ENCODE measurements around the gene SMIM45.
A peak's percentile ranks its signal among the peaks of the same experiment; 100 is the strongest.

The SMIM45 gene

DNA sequence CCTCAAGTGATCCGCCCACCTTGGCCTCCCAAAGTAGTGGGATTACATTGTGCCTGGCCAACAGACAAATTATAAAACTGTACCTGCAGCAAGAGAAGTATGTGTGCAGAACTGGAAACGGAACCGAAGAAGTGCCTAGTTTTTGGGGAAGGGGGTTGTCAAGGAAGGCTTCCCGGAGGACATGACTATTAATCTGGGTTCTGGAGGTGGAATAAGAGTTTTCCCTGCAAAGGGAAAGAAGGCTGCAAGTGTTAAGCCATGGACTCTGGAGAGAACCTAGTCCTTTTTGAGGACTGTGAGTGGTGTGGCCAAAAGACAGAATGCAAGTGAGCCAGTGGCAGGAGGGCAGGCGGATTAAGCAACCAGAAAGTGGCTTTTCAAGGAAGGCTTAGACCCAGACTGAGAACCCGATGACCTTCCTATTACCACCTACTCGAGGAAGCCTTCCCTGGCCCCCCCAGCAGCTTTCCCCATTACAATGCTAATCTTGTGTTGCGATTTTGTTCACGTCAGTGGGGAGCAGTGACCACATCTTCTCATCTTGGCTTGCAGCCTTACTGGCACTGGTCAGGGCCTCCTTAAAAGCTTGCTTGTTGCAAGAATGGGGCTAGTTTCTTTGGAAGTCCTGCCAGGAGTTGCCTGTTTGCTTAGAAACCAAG lies 11.6 kb downstream of the SMIM45 start:
- Histone ChIP-seq H3K27me3 (no peaks in the 10 kb centered on the region), H3K27ac (no peak overlapping the region), H3K36me3 (no peaks in the 10 kb centered on the region), H3K4me3 (no peak overlapping the region), H3K9me3 (no peaks in the 10 kb centered on the region), H3K4me1 (no peaks in the 10 kb centered on the region)
- DNase-seq (no peak), ATAC-seq (no peak), FAIRE-seq (no peak)
- 72 to 76% methylated on average over 9 of the region's 9 CpGs for WGBS, 2 donors
- intact Hi-C loops (cut with DNase I): loop anchor here in 1 of 3 donors (10.0 kb wide), 1 partner anchor 471 kb away; the partner anchor contains the start of gene NFAM1
- TF ChIP-seq, protein P1, sequence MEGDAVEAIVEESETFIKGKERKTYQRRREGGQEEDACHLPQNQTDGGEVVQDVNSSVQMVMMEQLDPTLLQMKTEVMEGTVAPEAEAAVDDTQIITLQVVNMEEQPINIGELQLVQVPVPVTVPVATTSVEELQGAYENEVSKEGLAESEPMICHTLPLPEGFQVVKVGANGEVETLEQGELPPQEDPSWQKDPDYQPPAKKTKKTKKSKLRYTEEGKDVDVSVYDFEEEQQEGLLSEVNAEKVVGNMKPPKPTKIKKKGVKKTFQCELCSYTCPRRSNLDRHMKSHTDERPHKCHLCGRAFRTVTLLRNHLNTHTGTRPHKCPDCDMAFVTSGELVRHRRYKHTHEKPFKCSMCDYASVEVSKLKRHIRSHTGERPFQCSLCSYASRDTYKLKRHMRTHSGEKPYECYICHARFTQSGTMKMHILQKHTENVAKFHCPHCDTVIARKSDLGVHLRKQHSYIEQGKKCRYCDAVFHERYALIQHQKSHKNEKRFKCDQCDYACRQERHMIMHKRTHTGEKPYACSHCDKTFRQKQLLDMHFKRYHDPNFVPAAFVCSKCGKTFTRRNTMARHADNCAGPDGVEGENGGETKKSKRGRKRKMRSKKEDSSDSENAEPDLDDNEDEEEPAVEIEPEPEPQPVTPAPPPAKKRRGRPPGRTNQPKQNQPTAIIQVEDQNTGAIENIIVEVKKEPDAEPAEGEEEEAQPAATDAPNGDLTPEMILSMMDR (IDR thresholded peaks at IDR 0.05): no peak

DNA sequence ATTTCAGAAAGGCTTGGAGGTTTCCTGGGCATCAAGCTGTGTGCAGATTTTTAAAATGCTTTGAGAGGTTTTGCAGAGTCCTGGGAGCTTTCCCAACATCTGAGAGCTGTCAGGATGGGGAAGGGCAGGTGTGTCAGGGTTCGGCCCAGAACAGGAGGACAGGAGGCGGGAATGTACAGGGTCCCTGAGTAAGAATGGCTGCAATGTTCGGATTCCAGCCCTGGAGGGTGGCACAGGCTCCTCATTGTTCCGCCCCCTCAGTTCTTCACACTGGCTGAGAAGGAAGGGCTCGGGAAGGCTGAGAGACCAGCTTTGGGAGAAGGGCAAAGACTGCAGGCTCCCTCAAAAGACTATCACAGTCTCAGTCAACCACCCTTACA lies 12.2 kb downstream of the SMIM45 start:
- no peaks in the 10 kb centered on the region for H3K36me3 ChIP-seq
- intact Hi-C loops (cut with DNase I): loop anchor here in 1 of 3 donors (10.0 kb wide), 1 partner anchor 471 kb away; the partner anchor contains the start of gene NFAM1
- no peak for DNase-seq
- H3K4me1 ChIP-seq: no peaks in the 10 kb centered on the region
- TF ChIP-seq, protein P1 (IDR thresholded peaks at IDR 0.05): no peak
- no peak overlapping the region for H3K4me3 ChIP-seq
- FAIRE-seq: no peak
- no peak overlapping the region for H3K27ac ChIP-seq
- no peak for ATAC-seq
- no peaks in the 10 kb centered on the region for H3K27me3 ChIP-seq
- whole genome bisulfite sequencing, 2 donors: 79 to 93% methylated on average over 5 of the region's 5 CpGs
- H3K9me3 ChIP-seq: no peaks in the 10 kb centered on the region

DNA sequence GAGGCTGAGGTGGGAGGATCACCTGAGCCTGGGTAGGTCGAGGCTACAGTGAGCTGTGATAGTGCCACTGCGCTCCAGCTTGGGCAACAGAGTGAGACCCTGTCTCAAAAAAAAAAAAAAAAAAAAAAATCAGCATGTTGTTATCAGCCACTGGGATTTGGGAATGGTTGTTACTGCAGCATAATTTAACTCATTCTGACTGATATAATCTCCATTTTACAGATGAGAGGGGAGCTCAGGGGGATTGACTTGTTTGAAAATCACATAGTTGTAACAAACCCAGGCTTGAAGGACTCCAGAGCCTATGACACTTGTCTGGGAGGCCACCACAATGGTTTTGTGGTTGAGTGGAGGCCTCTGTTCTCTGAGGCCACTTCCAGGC lies 14.3 kb downstream of the SMIM45 start:
- intact Hi-C loops (cut with DNase I): loop anchor here in 1 of 3 donors (10.0 kb wide), 1 partner anchor 469 kb away; the partner anchor contains the start of gene NFAM1
- DNase-seq (no peak), ATAC-seq (no peak), FAIRE-seq (no peak)
- H3K27me3 ChIP-seq: no peaks in the 10 kb centered on the region
- H3K4me3 ChIP-seq: no peak overlapping the region
- TF ChIP-seq, protein P1 (IDR thresholded peaks at IDR 0.05): no peak
- WGBS, 2 donors: 96 to 99% methylated on average over 2 of the region's 2 CpGs
- H3K9me3 ChIP-seq: no peaks in the 10 kb centered on the region
- no peak overlapping the region for H3K27ac ChIP-seq
- H3K36me3 ChIP-seq: no peaks in the 10 kb centered on the region
- no peaks in the 10 kb centered on the region for H3K4me1 ChIP-seq

DNA sequence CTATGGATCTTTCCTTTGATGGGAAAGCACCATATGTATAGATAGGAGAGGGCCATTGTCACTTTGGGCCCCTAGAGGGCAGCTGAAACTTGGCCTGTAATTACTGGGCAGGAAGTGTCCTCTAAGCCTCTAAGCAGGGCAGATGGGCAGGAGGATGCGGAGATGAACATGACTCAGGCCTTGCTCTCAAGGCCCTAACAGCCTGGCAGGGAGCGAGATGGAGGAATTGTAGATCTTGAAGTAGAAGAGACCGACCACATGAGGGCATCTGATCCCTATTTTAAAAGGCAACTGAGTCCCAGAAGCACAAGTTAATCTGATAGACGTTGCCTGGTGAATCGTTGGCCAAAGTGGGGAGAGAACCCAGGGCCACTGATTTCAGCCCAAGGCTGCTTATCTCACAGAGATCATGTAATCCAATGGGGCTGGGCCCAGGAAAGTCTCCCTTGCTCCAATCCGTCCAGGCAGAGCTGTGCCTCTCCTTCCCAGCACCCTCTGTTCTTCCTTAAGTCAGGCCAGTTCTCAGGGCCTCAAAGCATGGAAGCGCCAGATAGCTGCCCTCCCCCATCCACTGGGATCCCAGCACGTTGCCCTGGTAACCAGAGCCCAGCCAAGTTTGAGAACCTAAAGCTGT lies 14.8 kb downstream of the SMIM45 start:
- H3K27me3 ChIP-seq: no peaks in the 10 kb centered on the region
- peak in 3 of 4 donors; percentile 70 to 84 (median 75) for ATAC-seq
- no peak overlapping the region for H3K4me3 ChIP-seq
- no peaks in the 10 kb centered on the region for H3K9me3 ChIP-seq
- TF ChIP-seq, protein P1 (IDR thresholded peaks at IDR 0.05): peak in 1 of 4 donors; percentile 15
- no peaks in the 10 kb centered on the region for H3K36me3 ChIP-seq
- FAIRE-seq: no peak
- no peaks in the 10 kb centered on the region for H3K4me1 ChIP-seq
- DNase-seq: no peak
- intact Hi-C loops (cut with DNase I): loop anchor here in 1 of 3 donors (10.0 kb wide), 1 partner anchor 468 kb away; the partner anchor contains the start of gene NFAM1
- 52 to 57% methylated on average over 8 of the region's 8 CpGs for WGBS, 2 donors
- H3K27ac ChIP-seq: no peak overlapping the region

DNA sequence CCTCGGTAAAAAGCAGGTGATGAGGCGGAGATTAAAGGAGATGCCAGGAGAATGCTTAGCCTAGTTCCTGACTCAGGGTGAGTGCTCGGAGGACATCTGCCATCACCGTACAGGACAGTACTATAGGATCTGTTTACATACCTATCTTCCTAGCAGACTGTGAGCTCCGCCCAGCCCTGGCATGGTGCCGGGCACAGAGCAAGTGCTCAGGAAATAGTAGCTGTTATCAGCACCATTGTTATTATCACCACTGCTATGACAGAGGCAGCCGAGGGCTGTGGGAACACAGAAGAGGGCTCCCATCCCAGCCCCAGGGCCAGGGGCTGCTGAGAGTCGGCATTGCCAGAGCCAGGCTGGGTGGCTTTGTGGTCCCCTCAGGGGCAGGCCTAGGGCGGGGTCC lies 16.7 kb downstream of the SMIM45 start:
- Histone ChIP-seq H3K36me3 (no peaks in the 10 kb centered on the region), H3K4me1 (no peaks in the 10 kb centered on the region), H3K4me3 (no peak overlapping the region), H3K9me3 (no peaks in the 10 kb centered on the region), H3K27ac (no peak overlapping the region), H3K27me3 (peaks cover 0 to 3% (median 0%) of the 10 kb centered on the region in 4 donors)
- WGBS, 2 donors: 45 to 50% methylated on average over 9 of the region's 9 CpGs
- FAIRE-seq (no peak), ATAC-seq (no peak), DNase-seq (no peak)
- TF ChIP-seq, protein P1 (IDR thresholded peaks at IDR 0.05): no peak
- intact Hi-C loops (cut with DNase I): loop anchor here in 1 of 3 donors (10.0 kb wide), 1 partner anchor 466 kb away; the partner anchor contains the start of gene NFAM1
